ENCODE results near the gene TRMT112. TPM values are rescaled to one million over a fixed set of nuclear protein-coding genes. Genes with fewer than 3 reads are reported as not detected.
"Not testable (repeated sequence)": the region's sequence is repeated elsewhere in the genome, so short reads cannot be mapped to it uniquely, and the experiment has no call there.

Gene TRMT112
- total RNA-seq, 1 experiment from 2014 or later: 503 TPM

- no peak for DNase-seq (ENCODE audit: low spot score)
Measured at GRCh38 chr11:64312947-64313346, 4.4 kb downstream of the TRMT112 start.

DNA sequence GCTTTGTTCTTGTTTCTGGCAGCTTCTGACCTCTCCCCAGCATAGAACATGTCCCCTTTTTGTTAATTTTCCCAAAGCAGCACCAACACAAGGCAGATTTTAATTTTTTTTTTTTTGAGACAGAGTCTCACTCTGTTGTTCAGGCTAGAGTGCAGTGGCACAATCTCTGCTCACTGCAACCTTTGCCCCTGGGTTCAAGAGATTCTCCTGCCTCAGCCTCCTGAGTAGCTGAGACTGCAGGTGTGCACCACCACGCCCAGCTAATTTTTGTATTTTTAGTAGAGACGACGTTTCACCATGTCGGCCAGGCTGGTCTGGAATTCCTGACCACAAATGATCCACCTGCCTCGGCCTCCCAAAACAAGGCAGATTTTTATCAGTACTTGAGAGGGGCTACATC lies 9.6 kb downstream of the TRMT112 start:
- DNase-seq (ENCODE audit: low spot score): not testable (repeated sequence)

- peak; percentile 51 for DNase-seq (ENCODE audit: low spot score)
Measured at GRCh38 chr11:64306876-64307622, 10.3 kb downstream of the TRMT112 start.

DNA sequence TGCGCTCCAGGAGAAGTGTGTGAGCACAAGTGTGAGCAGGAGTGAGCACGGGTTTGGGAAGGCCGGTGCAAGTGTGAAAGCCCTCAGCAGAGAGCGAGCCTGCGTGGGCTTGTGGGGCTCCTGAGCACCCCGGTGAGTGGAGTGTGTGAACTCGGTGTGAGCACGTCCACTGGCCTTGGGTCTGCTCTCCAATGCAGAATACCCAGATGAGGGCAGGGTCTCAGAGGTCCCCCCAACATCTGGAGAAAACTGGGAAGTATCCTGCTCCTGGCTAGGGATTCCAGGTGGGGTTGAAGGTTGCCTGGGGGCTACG lies 10.8 kb downstream of the TRMT112 start:
- DNase-seq (ENCODE audit: low spot score): no peak

DNA sequence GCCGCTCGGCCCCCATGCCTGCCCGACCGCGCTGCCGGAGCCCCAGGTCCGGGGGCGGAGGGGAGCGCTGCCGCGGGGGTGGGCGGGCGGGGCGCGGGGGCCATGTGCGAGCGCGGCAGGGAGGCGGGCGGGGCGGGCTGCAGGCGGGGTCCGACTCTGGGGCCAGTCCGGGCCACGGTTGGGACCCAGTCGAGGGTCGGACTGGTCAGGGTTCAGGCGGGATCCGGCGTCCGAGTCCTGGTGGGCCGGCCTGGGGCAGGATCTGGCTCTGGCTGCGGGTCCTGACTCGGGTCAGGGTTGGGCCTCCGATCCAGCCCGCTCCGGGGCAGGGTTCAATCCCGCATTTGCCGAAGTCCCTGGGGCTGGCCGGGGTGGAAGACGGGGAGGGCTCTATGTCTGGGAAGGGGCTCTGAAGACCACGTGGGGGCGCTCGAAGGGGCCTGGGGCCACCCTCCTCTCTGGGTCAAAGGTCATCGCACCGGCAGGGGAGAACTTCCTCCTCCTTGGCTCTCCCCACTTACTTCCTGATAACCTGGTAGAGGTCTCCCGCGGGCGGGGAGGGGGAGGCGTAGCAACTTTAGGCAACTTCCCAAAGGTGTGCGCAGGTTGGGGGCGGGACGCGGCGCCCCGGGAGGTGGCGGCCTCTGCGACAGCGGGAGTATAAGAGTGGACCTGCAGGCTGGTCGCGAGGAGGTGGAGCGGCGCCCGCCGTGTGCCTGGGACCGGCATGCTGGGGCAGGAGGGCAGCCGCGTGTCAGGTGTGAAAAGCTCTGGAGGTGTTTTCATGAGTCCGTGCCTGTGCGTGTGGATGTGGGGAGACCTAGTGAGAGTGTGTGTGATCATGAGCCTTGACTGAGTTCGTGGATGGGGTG lies 11.4 kb downstream of the TRMT112 start:
- DNase-seq (ENCODE audit: low spot score): peak; percentile 90

DNA sequence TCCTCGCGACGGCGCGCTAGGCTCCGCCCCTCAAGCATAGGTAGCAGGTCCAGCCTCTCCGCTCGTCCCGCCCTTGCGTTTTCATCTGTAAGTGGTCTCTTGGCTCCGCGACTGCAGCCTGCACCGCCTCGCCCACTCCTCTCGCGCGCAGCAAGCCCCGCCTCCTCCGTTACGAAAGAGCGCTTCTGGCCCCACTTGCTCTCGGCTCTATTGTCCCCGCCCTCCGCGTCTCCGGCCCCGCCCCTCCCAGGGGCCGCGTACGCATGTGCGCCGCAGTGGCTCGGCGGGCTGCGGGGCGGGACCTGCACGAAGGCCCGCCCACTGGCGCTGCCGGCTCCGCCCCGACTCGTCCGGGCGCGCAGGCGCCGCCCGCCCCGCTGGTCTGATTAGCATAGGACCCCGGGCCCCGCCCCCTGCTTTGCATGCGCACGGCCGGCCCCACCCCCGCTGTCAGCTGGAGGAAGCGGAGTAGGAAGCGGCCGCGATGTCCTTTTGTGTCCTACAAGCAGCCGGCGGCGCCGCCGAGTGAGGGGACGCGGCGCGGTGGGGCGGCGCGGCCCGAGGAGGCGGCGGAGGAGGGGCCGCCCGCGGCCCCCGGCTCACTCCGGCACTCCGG lies 12.2 kb downstream of the TRMT112 start, which contains the start of gene ESRRA:
TSS of gene ESRRA (plus strand) at position 450 of the 616 bp plus-strand sequence. CDS start 1,656 bp downstream, outside the sequence.
- DNase-seq (ENCODE audit: low spot score): peak; percentile 99

DNA sequence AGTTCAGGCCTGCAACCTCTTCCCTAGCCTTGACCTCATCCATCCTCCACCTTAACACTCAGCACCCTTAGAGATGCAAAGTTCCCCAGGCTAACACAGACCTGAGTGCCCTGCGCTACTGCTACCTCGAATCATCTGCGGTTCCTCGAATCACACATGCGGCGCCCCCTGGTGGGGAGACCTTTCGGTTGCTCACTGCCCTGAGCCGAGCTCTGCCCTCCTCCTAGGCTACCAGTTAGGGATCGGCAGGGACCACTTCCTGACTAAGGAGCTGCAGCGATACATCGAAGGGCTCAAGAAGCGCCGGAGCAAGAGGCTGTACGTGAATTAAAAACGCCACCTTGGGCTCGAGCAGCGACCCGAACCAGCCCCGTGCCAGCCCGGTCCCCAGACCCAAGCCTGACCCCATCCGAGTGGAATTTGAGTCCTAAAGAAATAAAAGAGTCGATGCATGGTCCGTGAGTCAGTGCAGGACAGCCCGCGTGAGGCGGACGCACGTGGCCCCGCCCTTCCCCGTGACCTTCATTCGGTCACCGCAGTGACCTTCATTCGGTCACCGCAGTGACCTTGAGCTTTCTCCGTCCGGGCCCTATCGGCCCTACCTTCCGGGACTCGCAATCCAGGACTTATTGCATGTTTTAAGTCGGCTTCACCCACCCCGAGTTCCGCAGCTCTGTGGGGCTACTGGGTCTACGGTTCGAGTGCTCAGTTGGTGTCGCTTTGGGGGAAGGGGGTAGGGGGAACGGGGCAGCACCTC lies 12.9 kb downstream of the TRMT112 start:
- DNase-seq (ENCODE audit: low spot score): peak; percentile 98

DNA sequence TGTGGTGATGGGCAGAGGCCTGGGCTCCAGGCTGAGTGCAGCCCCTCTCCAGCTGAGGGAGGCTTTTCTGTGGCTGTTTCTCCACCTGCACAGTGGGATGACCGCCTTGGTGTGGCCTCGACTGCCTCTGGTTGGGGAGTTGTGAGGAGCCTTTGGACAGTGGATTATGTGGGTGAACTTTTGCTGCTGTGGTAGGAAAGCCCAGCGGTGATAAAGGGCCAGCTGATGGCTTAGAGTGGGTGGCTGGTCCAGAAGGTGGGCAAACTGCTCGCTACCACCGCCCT lies 13.4 kb downstream of the TRMT112 start:
- DNase-seq (ENCODE audit: low spot score): no peak

DNA sequence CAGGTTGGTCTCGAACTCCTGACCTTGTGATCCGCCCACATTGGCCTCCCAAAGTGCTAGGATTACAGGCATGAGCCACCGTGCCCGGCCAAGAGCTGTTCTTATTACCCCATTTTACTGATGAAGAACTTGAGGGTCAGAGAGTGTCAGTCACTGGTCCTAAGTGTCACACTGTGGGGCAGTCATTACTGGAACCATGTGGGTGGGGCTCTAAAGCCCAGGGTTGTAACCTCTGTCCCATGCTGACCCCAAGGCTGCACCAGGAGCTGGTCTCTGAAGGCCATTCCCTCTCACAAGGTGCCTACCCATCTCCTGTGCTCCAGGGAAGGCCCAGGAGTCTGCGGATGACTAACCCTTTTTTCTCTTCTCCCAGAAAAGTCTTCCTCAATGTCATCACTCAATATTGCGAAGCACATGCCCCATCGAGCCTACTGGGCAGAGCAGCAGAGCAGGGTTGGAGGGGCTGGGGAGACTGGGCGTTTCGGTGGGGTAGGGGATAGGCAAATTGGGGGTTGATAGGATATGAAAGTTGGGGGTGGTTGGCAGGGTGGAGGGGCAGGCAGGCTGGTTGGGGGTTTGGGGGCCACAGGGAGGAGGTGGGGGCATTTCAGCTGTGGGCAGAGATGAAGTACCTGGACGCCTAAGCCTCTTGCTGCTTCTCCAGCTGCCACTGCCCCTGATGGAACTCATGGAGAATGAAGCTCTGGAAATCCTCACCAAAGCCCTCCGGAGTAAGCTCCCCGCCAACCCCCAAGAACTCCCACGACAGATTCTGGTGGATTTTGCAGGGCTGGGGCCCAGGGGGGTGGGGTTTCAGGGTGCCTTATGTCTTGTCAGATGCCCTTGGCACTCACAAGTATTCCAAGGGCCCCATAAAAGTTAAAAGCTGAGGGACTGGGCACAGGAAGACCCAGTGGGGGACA lies 14.0 kb downstream of the TRMT112 start:
- no peak for DNase-seq (ENCODE audit: low spot score)

- no peak for DNase-seq (ENCODE audit: low spot score)
Measured at GRCh38 chr11:64299847-64300648, 17.3 kb downstream of the TRMT112 start, which contains the start of gene CATSPERZ. Gene CATSPERZ, plus strand, starts transcription at chr11:64300358. Its CDS starts 53 bp downstream, at chr11:64300411.

GRCh38 chr11:64298966-64299846 lies 18.2 kb downstream of the TRMT112 start:
- no peak for DNase-seq (ENCODE audit: low spot score)

DNA sequence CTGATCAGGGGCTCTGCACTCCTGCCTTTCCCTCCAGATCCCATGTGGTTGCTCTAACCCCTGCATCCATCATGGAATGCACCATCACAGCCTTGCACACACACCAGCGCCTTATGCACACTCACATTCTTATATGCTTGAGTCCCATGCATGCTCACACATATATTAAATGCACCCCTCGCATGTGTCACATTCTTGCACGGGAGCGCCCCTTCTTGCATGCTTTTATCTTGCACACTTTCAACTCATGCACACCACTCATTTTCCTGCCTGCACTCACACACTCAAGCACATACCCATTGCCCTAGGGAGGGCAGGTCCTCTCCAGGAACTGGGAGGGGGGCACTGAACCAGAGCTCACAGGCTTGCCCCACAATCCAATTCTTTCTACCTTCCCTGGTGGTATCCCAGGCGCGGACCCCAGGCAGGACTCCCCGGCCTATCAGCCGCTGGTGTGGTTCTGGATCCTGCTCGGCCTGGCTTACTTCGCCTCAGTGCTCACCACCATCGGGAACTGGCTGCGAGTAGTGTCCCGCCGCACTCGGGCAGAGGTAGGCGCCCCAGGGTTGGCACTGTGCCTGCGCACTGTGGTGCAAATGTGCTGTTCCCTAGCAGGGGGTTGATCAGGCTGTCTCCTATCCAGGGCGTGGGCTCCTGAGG lies 19.5 kb downstream of the TRMT112 start:
- no peak for DNase-seq (ENCODE audit: low spot score)

GRCh38 chr11:64296830-64297698 lies 20.3 kb downstream of the TRMT112 start:
- no peak for DNase-seq (ENCODE audit: low spot score)

GRCh38 chr11:64296236-64296635 lies 21.1 kb downstream of the TRMT112 start:
- DNase-seq (ENCODE audit: low spot score): no peak

- no peak for DNase-seq (ENCODE audit: low spot score)
Measured at GRCh38 chr11:64295760-64296159, 21.6 kb downstream of the TRMT112 start.

DNA sequence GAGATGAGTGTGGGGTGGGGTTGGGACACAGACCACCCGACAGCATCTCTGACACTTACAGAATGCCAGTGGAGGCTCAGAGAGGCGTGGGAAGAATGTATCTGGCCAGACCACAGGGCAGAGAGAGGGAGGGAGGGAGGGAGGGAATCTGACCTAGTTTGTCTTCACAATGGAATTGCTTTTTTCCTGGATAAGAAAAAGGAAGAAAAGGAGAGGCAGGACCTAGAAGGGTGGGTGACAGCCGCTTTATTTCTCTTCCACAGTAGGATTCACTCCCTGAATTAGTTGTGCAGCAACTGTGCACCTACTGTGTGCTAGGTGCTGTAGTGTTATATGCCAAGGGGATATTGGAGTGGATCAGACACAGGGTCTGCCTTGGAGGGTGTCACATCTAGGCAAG lies 22.6 kb downstream of the TRMT112 start:
- DNase-seq (ENCODE audit: low spot score): no peak
